HG02943 (cell line): ENCODE results near the gene EEF2.
"Not testable (repeated sequence)": the region's sequence is repeated elsewhere in the genome, so short reads cannot be mapped to it uniquely, and the experiment has no call there.

ENCODE experiments used
- ATAC-seq: cut with Tn5 transposase; IDR thresholded peaks from one replicate; pipeline ENCODE4 v1.9.1; 2021; ENCODE audit warnings: mild to moderate bottlenecking, low read depth, moderate library complexity; ENCODE audit not compliant: unreplicated experiment

The EEF2 gene

GRCh38 chr19:4015705-4016402, 30.6 kb upstream of the EEF2 start:
- no peak for ATAC-seq

- no peak for ATAC-seq
Measured at GRCh38 chr19:4014541-4015491, 29.6 kb upstream of the EEF2 start.

GRCh38 chr19:4013886-4014540, 28.8 kb upstream of the EEF2 start:
- ATAC-seq = no peak

- no peak for ATAC-seq
Measured at GRCh38 chr19:4012975-4013634, 27.8 kb upstream of the EEF2 start.

- no peak for ATAC-seq
Measured at GRCh38 chr19:4012092-4012974, 27.1 kb upstream of the EEF2 start.

- ATAC-seq = not testable (repeated sequence)
Measured at GRCh38 chr19:4011430-4011829, 26.2 kb upstream of the EEF2 start.

GRCh38 chr19:4010808-4011110, 25.5 kb upstream of the EEF2 start:
- no peak for ATAC-seq

- ATAC-seq = no peak
Measured at GRCh38 chr19:4009990-4010807, 24.9 kb upstream of the EEF2 start.

GRCh38 chr19:4007836-4008539, 22.7 kb upstream of the EEF2 start:
- peak; percentile 5 for ATAC-seq

- ATAC-seq = peak; percentile 67
Measured at GRCh38 chr19:4007021-4007835, 22.0 kb upstream of the EEF2 start, which contains the start of gene PIAS4. PIAS4 (plus strand) TSS chr19:4007736; CDS start chr19:4007761, 25 bp downstream.

- ATAC-seq = not testable (repeated sequence)
Measured at GRCh38 chr19:4005436-4005835, 20.2 kb upstream of the EEF2 start.

- ATAC-seq = not testable (repeated sequence)
Measured at GRCh38 chr19:4000798-4001197, 15.5 kb upstream of the EEF2 start.

GRCh38 chr19:3998667-3999412, 13.6 kb upstream of the EEF2 start:
- not testable (repeated sequence) for ATAC-seq

- ATAC-seq = no peak
Measured at GRCh38 chr19:3995607-3996006, 10.3 kb upstream of the EEF2 start.

- no peak for ATAC-seq
Measured at GRCh38 chr19:3990815-3991117, 5.5 kb upstream of the EEF2 start.

- no peak for ATAC-seq
Measured at GRCh38 chr19:3987619-3988371, 2.5 kb upstream of the EEF2 start.
